Vagina (tissue), 2 donors: ENCODE measurements around the gene SRPX.

Experiments
- POLR2A ChIP-seq, 2 donors: fragments of 450-650 bp; IDR thresholded peaks; one replicate each; pipeline ENCODE4 v1.6.1; 2017; ENCODE audit warnings: antibody characterized with exemption in 2 of 2, mild to moderate bottlenecking in 2 of 2, moderate library complexity in 2 of 2
- POLR2AphosphoS5 ChIP-seq, 2 donors: sonication (generic); formaldehyde crosslinking; IDR thresholded peaks; one replicate each; pipeline ENCODE4 v1.9.0; 2017; ENCODE audit warnings: antibody characterized with exemption in 2 of 2, mild to moderate bottlenecking in 2 of 2, low read depth in 1 of 2; ENCODE audit not compliant: insufficient read depth in 1 of 2
- TF ChIP-seq, protein P1 (sequence below), 3 experiments: fragments of 450-650 bp in 2 of 3; fragments of 200-600 bp in 1 of 3; sonication (generic) in 1 of 3; IDR thresholded peaks; one replicate each; pipeline ENCODE4 v1.5.1; 2017 to 2019; ENCODE audit warnings: antibody characterized with exemption in 3 of 3, mild to moderate bottlenecking in 2 of 3, moderate library complexity in 2 of 3

DNA sequence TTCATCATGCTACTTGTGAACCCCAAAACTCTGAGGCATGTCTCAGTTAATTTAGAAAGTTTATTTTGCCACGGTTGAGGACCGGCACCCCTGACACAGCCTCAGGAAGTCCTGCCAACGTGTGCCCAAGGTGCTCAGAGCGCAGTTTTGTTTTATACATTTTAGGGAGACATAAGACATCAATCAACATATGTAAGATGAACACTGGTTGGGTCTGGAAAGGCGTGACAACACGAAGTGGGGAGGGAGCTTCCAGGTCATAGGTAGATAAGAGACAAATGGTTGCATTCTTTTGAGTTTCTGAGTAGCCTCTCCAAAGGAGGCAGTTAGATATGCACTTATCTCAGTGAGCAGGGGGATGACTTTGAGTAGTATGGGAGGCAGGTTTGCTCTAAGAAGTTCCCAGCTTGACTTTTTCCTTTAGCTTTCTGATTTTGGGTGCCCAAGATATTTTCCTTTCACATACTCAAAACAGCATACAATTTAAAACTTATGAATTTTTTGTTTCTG lies 115.4 kb downstream of the SRPX start:
- TF ChIP-seq, protein P1, sequence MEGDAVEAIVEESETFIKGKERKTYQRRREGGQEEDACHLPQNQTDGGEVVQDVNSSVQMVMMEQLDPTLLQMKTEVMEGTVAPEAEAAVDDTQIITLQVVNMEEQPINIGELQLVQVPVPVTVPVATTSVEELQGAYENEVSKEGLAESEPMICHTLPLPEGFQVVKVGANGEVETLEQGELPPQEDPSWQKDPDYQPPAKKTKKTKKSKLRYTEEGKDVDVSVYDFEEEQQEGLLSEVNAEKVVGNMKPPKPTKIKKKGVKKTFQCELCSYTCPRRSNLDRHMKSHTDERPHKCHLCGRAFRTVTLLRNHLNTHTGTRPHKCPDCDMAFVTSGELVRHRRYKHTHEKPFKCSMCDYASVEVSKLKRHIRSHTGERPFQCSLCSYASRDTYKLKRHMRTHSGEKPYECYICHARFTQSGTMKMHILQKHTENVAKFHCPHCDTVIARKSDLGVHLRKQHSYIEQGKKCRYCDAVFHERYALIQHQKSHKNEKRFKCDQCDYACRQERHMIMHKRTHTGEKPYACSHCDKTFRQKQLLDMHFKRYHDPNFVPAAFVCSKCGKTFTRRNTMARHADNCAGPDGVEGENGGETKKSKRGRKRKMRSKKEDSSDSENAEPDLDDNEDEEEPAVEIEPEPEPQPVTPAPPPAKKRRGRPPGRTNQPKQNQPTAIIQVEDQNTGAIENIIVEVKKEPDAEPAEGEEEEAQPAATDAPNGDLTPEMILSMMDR (IDR thresholded peaks at IDR 0.05), result no peak
- TF ChIP-seq POLR2AphosphoS5 (IDR thresholded peaks at IDR 0.05; ENCODE audit: insufficient read depth in 1 of 2, low read depth in 1 of 2) (no peak), POLR2A (IDR thresholded peaks at IDR 0.05) (no peak)
